Vagina (tissue), 2 donors: ENCODE data around the gene KRTAP9-9.

ENCODE experiments used
- POLR2A ChIP-seq, 2 donors: fragments of 450-650 bp; IDR thresholded peaks; one replicate each; pipeline ENCODE4 v1.6.1; 2017; ENCODE audit warnings: antibody characterized with exemption in 2 of 2, mild to moderate bottlenecking in 2 of 2, moderate library complexity in 2 of 2
- POLR2AphosphoS5 ChIP-seq, 2 donors: sonication (generic); formaldehyde crosslinking; IDR thresholded peaks; one replicate each; pipeline ENCODE4 v1.9.0; 2017; ENCODE audit warnings: antibody characterized with exemption in 2 of 2, mild to moderate bottlenecking in 2 of 2, low read depth in 1 of 2; ENCODE audit not compliant: insufficient read depth in 1 of 2
- TF ChIP-seq, protein P1 (sequence below), 3 experiments: fragments of 450-650 bp in 2 of 3; fragments of 200-600 bp in 1 of 3; sonication (generic) in 1 of 3; IDR thresholded peaks; one replicate each; pipeline ENCODE4 v1.5.1; 2017 to 2019; ENCODE audit warnings: antibody characterized with exemption in 3 of 3, mild to moderate bottlenecking in 2 of 3, moderate library complexity in 2 of 3

DNA sequence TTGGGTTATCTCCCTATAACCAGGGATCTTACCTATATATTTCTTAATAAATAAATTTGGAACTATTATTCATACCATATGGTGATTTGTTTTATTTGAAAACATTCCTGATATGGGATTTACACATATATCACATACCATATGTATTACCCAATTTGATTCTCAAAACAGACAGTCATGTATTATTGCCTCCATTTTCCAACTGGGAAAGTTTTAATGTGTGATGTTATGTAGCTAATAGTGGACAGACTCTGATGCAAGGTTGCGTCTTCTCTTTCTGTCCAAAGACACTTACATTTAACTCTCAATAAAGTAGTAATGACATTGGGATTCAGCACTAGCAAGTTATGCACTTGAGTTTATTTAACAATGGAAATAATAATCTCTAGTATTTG, 1.1 kb downstream of the KRTAP9-9 start:
- TF ChIP-seq, protein P1, sequence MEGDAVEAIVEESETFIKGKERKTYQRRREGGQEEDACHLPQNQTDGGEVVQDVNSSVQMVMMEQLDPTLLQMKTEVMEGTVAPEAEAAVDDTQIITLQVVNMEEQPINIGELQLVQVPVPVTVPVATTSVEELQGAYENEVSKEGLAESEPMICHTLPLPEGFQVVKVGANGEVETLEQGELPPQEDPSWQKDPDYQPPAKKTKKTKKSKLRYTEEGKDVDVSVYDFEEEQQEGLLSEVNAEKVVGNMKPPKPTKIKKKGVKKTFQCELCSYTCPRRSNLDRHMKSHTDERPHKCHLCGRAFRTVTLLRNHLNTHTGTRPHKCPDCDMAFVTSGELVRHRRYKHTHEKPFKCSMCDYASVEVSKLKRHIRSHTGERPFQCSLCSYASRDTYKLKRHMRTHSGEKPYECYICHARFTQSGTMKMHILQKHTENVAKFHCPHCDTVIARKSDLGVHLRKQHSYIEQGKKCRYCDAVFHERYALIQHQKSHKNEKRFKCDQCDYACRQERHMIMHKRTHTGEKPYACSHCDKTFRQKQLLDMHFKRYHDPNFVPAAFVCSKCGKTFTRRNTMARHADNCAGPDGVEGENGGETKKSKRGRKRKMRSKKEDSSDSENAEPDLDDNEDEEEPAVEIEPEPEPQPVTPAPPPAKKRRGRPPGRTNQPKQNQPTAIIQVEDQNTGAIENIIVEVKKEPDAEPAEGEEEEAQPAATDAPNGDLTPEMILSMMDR (IDR thresholded peaks at IDR 0.05) = no peak
- no peak for TF ChIP-seq POLR2A (IDR thresholded peaks at IDR 0.05)
- TF ChIP-seq POLR2AphosphoS5 (IDR thresholded peaks at IDR 0.05; ENCODE audit: insufficient read depth in 1 of 2, low read depth in 1 of 2) = no peak
